Measurements from ENCODE around the gene TK1.

- TF ChIP-seq EP300 (IDR thresholded peaks at IDR 0.05; ENCODE audit: borderline replicate concordance) (no peak), RAD21 (IDR thresholded peaks at IDR 0.05; ENCODE audit: low read depth) (no peak), FOXM1 (IDR thresholded peaks at IDR 0.05; ENCODE audit: borderline replicate concordance, low read depth) (no peak), TAF1 (IDR thresholded peaks at IDR 0.05; ENCODE audit: low read depth) (no peak), YY1 (IDR thresholded peaks at IDR 0.05; ENCODE audit: low read depth) (no peak), REST (IDR thresholded peaks at IDR 0.05; ENCODE audit: low read depth) (no peak), ZBTB7A (IDR thresholded peaks at IDR 0.05; ENCODE audit: low read depth) (no peak), CEBPB (IDR thresholded peaks at IDR 0.05) (no peak), TCF12 (IDR thresholded peaks at IDR 0.05; ENCODE audit: low read depth) (no peak), CREB1 (IDR thresholded peaks at IDR 0.05; ENCODE audit: low read depth) (no peak), TEAD4 (IDR thresholded peaks at IDR 0.05) (no peak), NFIC (IDR thresholded peaks at IDR 0.05) (no peak)
Observed at GRCh38 chr17:78175643-78175981, 11.2 kb downstream of the TK1 start.

Data from Ishikawa (cell line).